Fibroblast of skin of left quadriceps (primary cell): ENCODE results near the gene SLC38A3.
"Not testable (repeated sequence)": the region's sequence is repeated elsewhere in the genome, so short reads cannot be mapped to it uniquely, and the experiment has no call there.

Experiments
- DNase-seq, 2 experiments: peaks; one replicate each; pipeline ENCODE4 v3.0.0-alpha.2; 2013; ENCODE audit warnings: low read depth in 2 of 2

Gene SLC38A3

GRCh38 chr3:50210510-50211367 lies 5.7 kb downstream of the SLC38A3 start:
- DNase-seq, result no peak

GRCh38 chr3:50211368-50211717 lies 6.3 kb downstream of the SLC38A3 start:
- not testable (repeated sequence) for DNase-seq

- DNase-seq, result no peak
Observed at GRCh38 chr3:50211930-50212329, 6.9 kb downstream of the SLC38A3 start.

- DNase-seq, result no peak
Observed at GRCh38 chr3:50212502-50212901, 7.4 kb downstream of the SLC38A3 start.

GRCh38 chr3:50212971-50213370 lies 7.9 kb downstream of the SLC38A3 start:
- no peak for DNase-seq

GRCh38 chr3:50213373-50213772 lies 8.3 kb downstream of the SLC38A3 start:
- no peak for DNase-seq

GRCh38 chr3:50214824-50215223 lies 9.8 kb downstream of the SLC38A3 start:
- no peak for DNase-seq

- DNase-seq, result no peak
Observed at GRCh38 chr3:50215529-50215928, 10.5 kb downstream of the SLC38A3 start.

- no peak for DNase-seq
Observed at GRCh38 chr3:50217681-50218080, 12.6 kb downstream of the SLC38A3 start.

- DNase-seq, result no peak
Observed at GRCh38 chr3:50218448-50218847, 13.4 kb downstream of the SLC38A3 start.

GRCh38 chr3:50219285-50219684 lies 14.2 kb downstream of the SLC38A3 start:
- DNase-seq, result no peak

GRCh38 chr3:50220109-50220508 lies 15.0 kb downstream of the SLC38A3 start:
- DNase-seq, result no peak

GRCh38 chr3:50221051-50221410 lies 16.0 kb downstream of the SLC38A3 start:
- DNase-seq, result no peak

GRCh38 chr3:50221411-50222168 lies 16.5 kb downstream of the SLC38A3 start:
- DNase-seq, result no peak

GRCh38 chr3:50222169-50222528 lies 17.1 kb downstream of the SLC38A3 start:
- DNase-seq, result no peak

- DNase-seq, result no peak
Observed at GRCh38 chr3:50224639-50225038, 19.6 kb downstream of the SLC38A3 start.

GRCh38 chr3:50226888-50227389 lies 21.9 kb downstream of the SLC38A3 start:
- DNase-seq, result no peak

GRCh38 chr3:50227390-50228183 lies 22.5 kb downstream of the SLC38A3 start:
- peak; percentile 76 to 80 for DNase-seq

GRCh38 chr3:50228184-50228763 lies 23.2 kb downstream of the SLC38A3 start:
- DNase-seq, result not testable (repeated sequence)

GRCh38 chr3:50229490-50229889 lies 24.4 kb downstream of the SLC38A3 start:
- no peak for DNase-seq

GRCh38 chr3:50230104-50230793 lies 25.2 kb downstream of the SLC38A3 start:
- no peak for DNase-seq
